NCI-H526 (cell line): ENCODE results near the gene SLC38A1.

Experiments used
- DNase-seq, 2 experiments: peaks; one replicate each; lab custom pipeline; 2025; lab: John Stamatoyannopoulos, UW

Gene SLC38A1

GRCh38 chr12:46230983-46231382 lies 37.9 kb downstream of the SLC38A1 start:
- no peak for DNase-seq

GRCh38 chr12:46230306-46230705 lies 38.5 kb downstream of the SLC38A1 start:
- DNase-seq: no peak

- no peak for DNase-seq
Measured at GRCh38 chr12:46227616-46228015, 41.2 kb downstream of the SLC38A1 start.

- DNase-seq: no peak
Measured at GRCh38 chr12:46224386-46224785, 44.5 kb downstream of the SLC38A1 start.

- no peak for DNase-seq
Measured at GRCh38 chr12:46223047-46223446, 45.8 kb downstream of the SLC38A1 start.

GRCh38 chr12:46222636-46223035 lies 46.2 kb downstream of the SLC38A1 start:
- no peak for DNase-seq

- no peak for DNase-seq
Measured at GRCh38 chr12:46221255-46222128, 47.4 kb downstream of the SLC38A1 start.

- DNase-seq: no peak
Measured at GRCh38 chr12:46219877-46220655, 48.8 kb downstream of the SLC38A1 start.

GRCh38 chr12:46219132-46219876 lies 49.5 kb downstream of the SLC38A1 start:
- no peak for DNase-seq

GRCh38 chr12:46218322-46219095 lies 50.3 kb downstream of the SLC38A1 start:
- no peak for DNase-seq

GRCh38 chr12:46217541-46218321 lies 51.1 kb downstream of the SLC38A1 start:
- no peak for DNase-seq

GRCh38 chr12:46214668-46215436 lies 54.0 kb downstream of the SLC38A1 start:
- DNase-seq: no peak

GRCh38 chr12:46212108-46212982 lies 56.5 kb downstream of the SLC38A1 start:
- no peak for DNase-seq

- DNase-seq: no peak
Measured at GRCh38 chr12:46210873-46211439, 57.9 kb downstream of the SLC38A1 start.

- no peak for DNase-seq
Measured at GRCh38 chr12:46209914-46210872, 58.6 kb downstream of the SLC38A1 start.

GRCh38 chr12:46209170-46209569 lies 59.7 kb downstream of the SLC38A1 start:
- no peak for DNase-seq

- DNase-seq: no peak
Measured at GRCh38 chr12:46208370-46208769, 60.5 kb downstream of the SLC38A1 start.
